OCI-LY7 (cell line): ENCODE data around the gene PGLYRP2. TPM values are rescaled to one million over a fixed set of nuclear protein-coding genes. Genes with fewer than 3 reads are reported as not detected.

Experiments
- BruUV-seq: library from RNA; stranded (reverse); fragments of 400-500 nt; replicated peaks from 2 replicates; lab custom pipeline; 2021; lab: Mats Ljungman, UMichigan
- CTCF ChIA-PET: fragments of 300-600 bp; sonication (Branson Sonifier 250); formaldehyde crosslinking; loops from one replicate; lab custom pipeline; 2022; ENCODE audit warnings: antibody characterized with exemption; ENCODE audit not compliant: unreplicated experiment; lab: Charles Lee
- POLR2A ChIA-PET: fragments of 300-600 bp; sonication (Branson Sonifier 250); formaldehyde crosslinking; loops from one replicate; lab custom pipeline; 2022; ENCODE audit warnings: antibody characterized with exemption; lab: Charles Lee
- DNase-seq: peaks from one replicate; pipeline ENCODE4 v3.0.0-alpha.2; 2015; ENCODE audit warnings: low spot score
- H2AFZ ChIP-seq: fragments of 200-600 bp; sonication (generic), shearing (Covaris generic); 2 replicates; pipeline ENCODE4 v1.6.1; 2014; ENCODE audit warnings: mild to moderate bottlenecking, antibody characterized with exemption, low read length, moderate library complexity
- H3K27ac ChIP-seq: fragments of 200-600 bp; sonication (generic); 2 replicates; pipeline ENCODE4 v1.5.1; 2014; ENCODE audit warnings: mixed run types, low read depth, mild to moderate bottlenecking, moderate library complexity, low read length, inconsistent platforms; ENCODE audit not compliant: poor library complexity, severe bottlenecking
- H3K36me3 ChIP-seq: fragments of 200-600 bp; sonication (generic); 2 replicates; pipeline ENCODE4 v1.6.1; 2014; ENCODE audit warnings: mild to moderate bottlenecking, antibody characterized with exemption, low read length, moderate library complexity, mixed read lengths; ENCODE audit not compliant: insufficient read depth
- H3K4me1 ChIP-seq: fragments of 200-600 bp; sonication (generic); 2 replicates; pipeline ENCODE4 v1.5.1; 2014; ENCODE audit warnings: mild to moderate bottlenecking, low read length; ENCODE audit not compliant: insufficient read depth, poor library complexity, severe bottlenecking
- H3K4me2 ChIP-seq: fragments of 200-600 bp; sonication (generic); 2 replicates; pipeline ENCODE4 v1.6.1; 2014; ENCODE audit warnings: mild to moderate bottlenecking, low read length
- H3K4me3 ChIP-seq: fragments of 200-600 bp; sonication (generic); 2 replicates; pipeline ENCODE4 v1.5.1; 2014; ENCODE audit warnings: mild to moderate bottlenecking, low read depth, low read length; ENCODE audit not compliant: poor library complexity, severe bottlenecking
- H3K79me2 ChIP-seq: fragments of 200-600 bp; sonication (generic); 2 replicates; pipeline ENCODE4 v1.6.1; 2016; ENCODE audit warnings: low read depth, mild to moderate bottlenecking, low read length, moderate library complexity, mixed read lengths; ENCODE audit not compliant: insufficient read depth
- H3K9me2 ChIP-seq: fragments of 200-600 bp; sonication (generic); 2 replicates; pipeline ENCODE4 v1.6.1; 2016; ENCODE audit warnings: mild to moderate bottlenecking, low read length, mixed read lengths; ENCODE audit not compliant: insufficient read depth
- H3K9me3 ChIP-seq: fragments of 200-600 bp; sonication (generic); 2 replicates; pipeline ENCODE4 v1.6.1; 2014; ENCODE audit warnings: mild to moderate bottlenecking, mixed run types, low read length, mixed read lengths
- H4K20me1 ChIP-seq: fragments of 200-600 bp; sonication (generic); 2 replicates; pipeline ENCODE4 v1.6.1; 2014; ENCODE audit warnings: mild to moderate bottlenecking, antibody characterized with exemption, low read length, moderate library complexity, mixed read lengths; ENCODE audit not compliant: insufficient read depth
- EZH2phosphoT487 ChIP-seq: fragments of 200-600 bp; sonication (generic); IDR thresholded peaks from 2 replicates; pipeline ENCODE4 v1.6.1; 2018; ENCODE audit warnings: low read depth, borderline replicate concordance, mild to moderate bottlenecking, mixed run types, antibody characterized with exemption, low read length, moderate library complexity, mixed read lengths
- intact Hi-C: fragments of 100-400 bp; cut with micrococcal nuclease; formaldehyde crosslinking; loops from one replicate; pipeline ENCODE4 v1.10.0; 2022; ENCODE audit not compliant: unreplicated experiment
- total RNA-seq, 2 experiments: library from RNA; depleted of rRNA in 1 of 2; stranded (reverse); fragments of >200 nt in 1 of 2; shearing (Covaris generic) in 1 of 2; gene quantifications; 2 replicates each; pipeline ENCODE4 v1.2.3, GENCODE V29; 2014 to 2022
- TF ChIP-seq, protein P1 (sequence below): fragments of 200-600 bp; sonication (generic); conservative IDR thresholded peaks from 2 replicates; pipeline ENCODE4 v1.5.1; 2014; ENCODE audit warnings: mild to moderate bottlenecking, antibody characterized with exemption, low read length, moderate library complexity, mixed read lengths

PGLYRP2 gene
- total RNA-seq, 2 experiments from 2014 or later = not detected

DNA sequence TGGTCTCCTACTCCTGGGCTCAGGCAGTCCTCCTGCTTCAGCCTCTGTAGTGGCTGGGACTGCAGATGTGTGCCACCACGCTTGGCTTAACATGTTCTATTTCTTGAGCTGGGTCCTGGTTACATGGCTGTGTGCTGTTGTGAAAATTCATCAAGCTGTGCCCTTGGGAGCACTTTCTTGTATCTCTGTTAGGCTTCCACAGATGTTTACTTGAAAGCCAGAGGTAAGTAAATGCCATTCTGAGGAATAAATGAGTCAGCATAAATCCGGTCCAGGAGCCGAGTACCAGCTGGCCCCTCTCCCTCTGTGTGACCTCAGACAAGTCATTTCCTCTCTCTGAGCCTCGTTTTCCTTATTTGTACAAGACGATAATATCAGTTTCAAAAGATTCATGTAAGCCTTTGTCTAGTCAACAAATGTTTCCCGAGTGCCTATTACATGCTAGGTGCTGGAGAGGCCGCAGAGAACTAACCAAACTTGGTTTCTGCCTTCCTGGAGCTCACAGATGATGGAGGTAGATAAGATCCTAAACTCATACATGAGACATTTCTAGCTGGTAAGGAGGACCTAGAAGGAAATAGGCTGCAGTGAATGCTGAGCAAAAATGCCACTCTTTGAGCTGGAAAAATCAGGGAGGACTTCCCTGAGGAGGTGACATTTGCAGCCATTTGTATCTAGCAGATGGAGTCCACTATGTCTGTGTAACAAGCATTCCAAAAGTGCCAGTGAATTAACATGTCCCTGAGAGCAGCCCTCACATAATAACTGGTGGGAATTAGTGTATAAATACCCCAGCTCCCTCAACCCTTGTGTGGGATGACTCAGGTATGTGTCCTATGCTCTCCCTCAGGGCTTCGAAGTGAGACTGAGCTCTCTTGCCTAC, 12.2 kb downstream of the PGLYRP2 start:
- Histone ChIP-seq H3K9me3 (no peaks in the 10 kb centered on the region), H3K36me3 (no peaks in the 10 kb centered on the region), H3K9me2 (no peaks in the 10 kb centered on the region), H3K4me1 (peaks cover 33% of the 10 kb centered on the region), H4K20me1 (no peaks in the 10 kb centered on the region), H3K79me2 (peaks cover 12% of the 10 kb centered on the region; the same call in 1 of the 2 replicates), H3K4me3 (peak overlapping the region; percentile 5), H3K4me2 (peak overlapping the region; percentile 56), H3K27ac (peak overlapping the region; percentile 56), H2AFZ (peak overlapping the region; percentile 46; the same call in 1 of the 2 replicates)
- no TSS peak for BruUV-seq
- ChIA-PET POLR2A (interaction anchor here (0.5 to 0.7 kb wide), 5 partner anchors 12 to 729 kb away, joined by 3 to 7 read pairs (median 4); no protein-coding TSS in a partner anchor), CTCF (no interaction called here)
- intact Hi-C loops = loop anchor here (10.0 kb wide), 1 partner anchor 88 kb away; no protein-coding TSS in a partner anchor
- no peak for TF ChIP-seq EZH2phosphoT487
- TF ChIP-seq, protein P1, sequence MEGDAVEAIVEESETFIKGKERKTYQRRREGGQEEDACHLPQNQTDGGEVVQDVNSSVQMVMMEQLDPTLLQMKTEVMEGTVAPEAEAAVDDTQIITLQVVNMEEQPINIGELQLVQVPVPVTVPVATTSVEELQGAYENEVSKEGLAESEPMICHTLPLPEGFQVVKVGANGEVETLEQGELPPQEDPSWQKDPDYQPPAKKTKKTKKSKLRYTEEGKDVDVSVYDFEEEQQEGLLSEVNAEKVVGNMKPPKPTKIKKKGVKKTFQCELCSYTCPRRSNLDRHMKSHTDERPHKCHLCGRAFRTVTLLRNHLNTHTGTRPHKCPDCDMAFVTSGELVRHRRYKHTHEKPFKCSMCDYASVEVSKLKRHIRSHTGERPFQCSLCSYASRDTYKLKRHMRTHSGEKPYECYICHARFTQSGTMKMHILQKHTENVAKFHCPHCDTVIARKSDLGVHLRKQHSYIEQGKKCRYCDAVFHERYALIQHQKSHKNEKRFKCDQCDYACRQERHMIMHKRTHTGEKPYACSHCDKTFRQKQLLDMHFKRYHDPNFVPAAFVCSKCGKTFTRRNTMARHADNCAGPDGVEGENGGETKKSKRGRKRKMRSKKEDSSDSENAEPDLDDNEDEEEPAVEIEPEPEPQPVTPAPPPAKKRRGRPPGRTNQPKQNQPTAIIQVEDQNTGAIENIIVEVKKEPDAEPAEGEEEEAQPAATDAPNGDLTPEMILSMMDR = no peak
- peak; percentile 55 for DNase-seq

DNA sequence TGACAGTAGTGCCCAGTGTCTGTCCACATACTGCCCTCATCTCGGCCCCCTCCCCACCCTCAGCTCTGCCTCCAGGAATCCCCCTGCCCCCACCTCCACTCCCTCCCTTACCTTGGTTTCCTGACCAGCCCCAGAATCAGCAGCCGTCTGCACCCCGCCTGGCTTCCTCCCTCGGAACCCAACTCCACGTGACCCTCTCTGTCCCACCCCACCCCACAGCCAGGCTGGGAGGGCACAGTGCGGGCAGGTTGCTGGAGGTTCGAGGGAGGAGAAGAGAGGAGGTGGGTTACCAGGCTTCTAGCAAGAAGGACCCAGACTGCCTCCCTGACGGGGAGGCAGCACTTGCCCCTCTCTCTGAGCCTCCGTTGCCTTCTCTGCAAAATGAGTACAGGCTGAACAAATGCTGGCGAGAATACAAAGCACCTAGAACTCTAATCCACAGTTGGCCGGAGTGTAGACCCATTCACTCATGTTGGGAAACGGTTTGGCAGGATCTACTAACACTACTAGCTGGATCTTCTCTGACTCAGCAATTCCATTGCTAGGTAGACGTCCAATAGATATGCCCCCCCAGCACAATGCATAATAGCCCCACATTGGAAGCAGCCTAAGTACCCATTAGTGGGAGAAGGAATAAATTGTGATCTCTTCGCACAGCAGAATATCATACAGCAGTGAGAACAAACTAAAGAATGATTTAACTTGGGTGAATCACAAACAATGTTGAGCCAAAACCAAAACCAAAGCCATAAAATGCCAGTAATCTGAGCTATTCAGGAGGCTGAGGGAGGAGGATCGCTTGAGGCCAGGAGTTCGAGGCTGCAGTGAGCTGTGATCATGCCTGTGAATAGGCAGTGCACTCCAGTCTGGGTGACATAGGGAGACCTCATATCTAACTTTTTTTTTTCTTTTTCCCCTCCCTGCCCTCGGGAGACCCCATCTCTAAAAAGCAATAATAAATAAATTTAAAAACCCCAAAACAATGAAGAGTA, 14.6 kb downstream of the PGLYRP2 start, which contains the start of gene RASAL3:
TSS of gene RASAL3 (minus strand) at position 151 of the 992 bp plus-strand sequence. CDS start 186 bp downstream, outside the sequence.
- peak within 1 kb of the TSS; percentile 94 for H3K4me2 ChIP-seq
- TF ChIP-seq, protein P1 = no peak
- TF ChIP-seq EZH2phosphoT487 = no peak

More for the DNA sequence above, 14.6 kb downstream of the PGLYRP2 start, which contains the start of gene RASAL3:
- Histone ChIP-seq H3K9me2 (no peaks in the 10 kb centered on the region), H4K20me1 (no peaks in the 10 kb centered on the region), H3K9me3 (no peaks in the 10 kb centered on the region), H3K79me2 (peaks cover 12% of the 10 kb centered on the region; the same call in 1 of the 2 replicates), H2AFZ (peak within 1 kb of the TSS; percentile 58), H3K4me3 (peak within 1 kb of the TSS; percentile 85), H3K36me3 (peaks cover 21% of the 10 kb centered on the region), H3K4me1 (peaks cover 33% of the 10 kb centered on the region), H3K27ac (peak within 1 kb of the TSS; percentile 86)
- POLR2A ChIA-PET = interaction anchor here (1.7 kb wide), 1 partner anchor 45 kb away, joined by 7 read pairs; the partner anchor contains the start of gene AKAP8L
- intact Hi-C loops = loop anchor here (1.0 to 10.0 kb wide), 2 partner anchors 45 to 90 kb away; no protein-coding TSS in a partner anchor
- CTCF ChIA-PET = no interaction called here
- BruUV-seq = TSS peak; percentile 87
- DNase-seq = peak; percentile 68
